Osteocyte (in vitro differentiated cells): Measurements from ENCODE around the gene PLXNA1. TPM values are rescaled to one million over a fixed set of nuclear protein-coding genes. Genes with fewer than 3 reads are reported as not detected.

ENCODE experiments used
- DNase-seq: peaks from one replicate; pipeline ENCODE4 v3.0.0; 2021; ENCODE audit warnings: mixed read lengths; ENCODE audit not compliant: unreplicated experiment; ENCODE audit errors: extremely low spot score
- H3K27ac Mint-ChIP-seq: one replicate; pipeline ENCODE4 v1.8.0; 2021; ENCODE audit warnings: mild to moderate bottlenecking, mixed read lengths; ENCODE audit not compliant: unreplicated experiment
- H3K27me3 Mint-ChIP-seq: one replicate; pipeline ENCODE4 v1.8.0; 2021; ENCODE audit warnings: mixed read lengths; ENCODE audit not compliant: unreplicated experiment
- H3K36me3 Mint-ChIP-seq: one replicate; pipeline ENCODE4 v1.8.0; 2021; ENCODE audit warnings: mixed read lengths; ENCODE audit not compliant: unreplicated experiment
- H3K4me1 Mint-ChIP-seq: one replicate; pipeline ENCODE4 v1.8.0; 2021; ENCODE audit warnings: mixed read lengths; ENCODE audit not compliant: unreplicated experiment
- H3K4me3 Mint-ChIP-seq: one replicate; pipeline ENCODE4 v1.8.0; 2021; ENCODE audit warnings: mild to moderate bottlenecking, moderate library complexity, mixed read lengths; ENCODE audit not compliant: unreplicated experiment
- H3K9me3 Mint-ChIP-seq: one replicate; pipeline ENCODE4 v1.8.0; 2021; ENCODE audit warnings: mixed read lengths; ENCODE audit not compliant: unreplicated experiment
- total RNA-seq: library from RNA; stranded (reverse); gene quantifications from 2 replicates; pipeline ENCODE4 v1.2.1, GENCODE V29; 2021
- TF ChIP-seq, protein P1 (sequence below): fragments of 200-600 bp; sonication (generic); IDR thresholded peaks from 2 replicates; pipeline ENCODE4 v1.5.0; 2021; ENCODE audit warnings: antibody characterized with exemption, mild to moderate bottlenecking, moderate library complexity

The PLXNA1 gene
- total RNA-seq, 1 donor from 2014 or later: 60.5 TPM

- H3K36me3 Mint-ChIP-seq: no peaks in the 10 kb centered on the region
- H3K27me3 Mint-ChIP-seq: no peaks in the 10 kb centered on the region
- no peak overlapping the region for H3K27ac Mint-ChIP-seq
- H3K9me3 Mint-ChIP-seq: no peaks in the 10 kb centered on the region
- peaks cover 20% of the 10 kb centered on the region for H3K4me1 Mint-ChIP-seq
- TF ChIP-seq, protein P1, sequence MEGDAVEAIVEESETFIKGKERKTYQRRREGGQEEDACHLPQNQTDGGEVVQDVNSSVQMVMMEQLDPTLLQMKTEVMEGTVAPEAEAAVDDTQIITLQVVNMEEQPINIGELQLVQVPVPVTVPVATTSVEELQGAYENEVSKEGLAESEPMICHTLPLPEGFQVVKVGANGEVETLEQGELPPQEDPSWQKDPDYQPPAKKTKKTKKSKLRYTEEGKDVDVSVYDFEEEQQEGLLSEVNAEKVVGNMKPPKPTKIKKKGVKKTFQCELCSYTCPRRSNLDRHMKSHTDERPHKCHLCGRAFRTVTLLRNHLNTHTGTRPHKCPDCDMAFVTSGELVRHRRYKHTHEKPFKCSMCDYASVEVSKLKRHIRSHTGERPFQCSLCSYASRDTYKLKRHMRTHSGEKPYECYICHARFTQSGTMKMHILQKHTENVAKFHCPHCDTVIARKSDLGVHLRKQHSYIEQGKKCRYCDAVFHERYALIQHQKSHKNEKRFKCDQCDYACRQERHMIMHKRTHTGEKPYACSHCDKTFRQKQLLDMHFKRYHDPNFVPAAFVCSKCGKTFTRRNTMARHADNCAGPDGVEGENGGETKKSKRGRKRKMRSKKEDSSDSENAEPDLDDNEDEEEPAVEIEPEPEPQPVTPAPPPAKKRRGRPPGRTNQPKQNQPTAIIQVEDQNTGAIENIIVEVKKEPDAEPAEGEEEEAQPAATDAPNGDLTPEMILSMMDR: no peak
- no peak for DNase-seq
- H3K4me3 Mint-ChIP-seq: no peak overlapping the region
Observed at GRCh38 chr3:126936853-126937425, 46.0 kb upstream of the PLXNA1 start.

DNA sequence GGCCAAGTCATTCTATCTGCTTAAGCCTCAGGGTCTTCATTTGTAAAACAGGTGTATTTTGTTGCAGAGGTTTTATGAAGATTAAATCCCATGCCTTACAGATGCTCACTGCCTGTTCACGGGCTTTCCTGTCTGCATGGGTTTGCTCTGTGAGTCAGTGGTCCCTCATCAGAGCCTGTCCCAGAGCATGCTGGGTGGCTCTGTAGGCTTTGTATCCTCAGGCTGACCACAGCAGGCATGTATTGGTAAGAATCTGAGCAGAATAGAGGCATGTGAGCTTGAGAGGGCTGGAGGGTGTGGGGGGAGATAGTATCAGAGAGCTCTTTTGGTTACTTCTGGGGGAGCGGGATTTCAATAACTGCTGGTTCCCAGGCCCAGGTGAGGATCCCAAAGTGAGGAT is 45.4 kb upstream of the PLXNA1 start:
- H3K27ac Mint-ChIP-seq: no peak overlapping the region
- no peak for DNase-seq
- peaks cover 14% of the 10 kb centered on the region for H3K4me1 Mint-ChIP-seq
- H3K27me3 Mint-ChIP-seq: no peaks in the 10 kb centered on the region
- no peaks in the 10 kb centered on the region for H3K36me3 Mint-ChIP-seq
- H3K9me3 Mint-ChIP-seq: no peaks in the 10 kb centered on the region
- H3K4me3 Mint-ChIP-seq: no peak overlapping the region
- TF ChIP-seq, protein P1: no peak

GRCh38 chr3:126937973-126938372 is 44.9 kb upstream of the PLXNA1 start:
- Mint-ChIP-seq H3K27me3 (no peaks in the 10 kb centered on the region), H3K36me3 (no peaks in the 10 kb centered on the region), H3K4me3 (no peak overlapping the region), H3K27ac (no peak overlapping the region), H3K9me3 (no peaks in the 10 kb centered on the region), H3K4me1 (peaks cover 13% of the 10 kb centered on the region)
- no peak for DNase-seq
- TF ChIP-seq, protein P1: no peak

DNA sequence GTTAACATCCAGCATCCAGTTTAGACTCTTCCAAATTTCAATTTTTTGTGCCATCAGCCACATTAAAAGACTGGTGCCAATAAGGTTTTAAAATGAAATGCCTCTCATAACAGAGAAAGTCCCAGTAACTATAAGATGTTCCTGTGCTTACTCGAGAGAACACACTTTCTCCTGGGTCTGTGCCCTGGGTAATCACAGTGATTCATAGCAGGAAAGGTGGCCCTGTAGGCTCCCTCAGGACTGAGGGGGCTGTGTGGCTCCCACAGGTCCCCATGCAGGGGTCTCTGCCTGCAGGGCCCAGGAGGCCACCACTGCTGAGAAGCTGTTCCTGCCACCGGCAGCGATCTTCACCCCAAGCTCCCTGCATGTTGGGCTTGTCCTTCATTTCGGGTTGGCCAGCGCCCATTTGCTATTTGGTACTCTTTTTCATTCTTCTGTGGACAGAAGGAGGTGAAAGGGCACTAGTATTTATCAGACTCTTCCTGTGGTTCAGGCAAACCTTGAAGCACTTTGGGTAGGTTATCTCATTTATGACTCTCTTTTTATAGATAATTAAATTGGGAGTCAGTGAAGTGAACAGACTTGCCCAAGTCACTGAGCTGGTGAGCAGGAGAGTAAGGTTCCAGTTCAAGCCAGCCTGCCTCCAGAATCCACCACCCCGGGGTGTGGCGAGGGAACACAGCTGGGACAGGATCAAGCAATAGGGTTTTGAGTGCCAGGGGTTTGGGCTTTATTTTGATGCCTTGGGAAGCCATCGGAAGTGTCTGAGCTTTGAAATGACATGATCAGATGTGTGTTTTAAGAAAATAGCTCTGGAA is 44.2 kb upstream of the PLXNA1 start:
- DNase-seq: no peak
- H3K27me3 Mint-ChIP-seq: no peaks in the 10 kb centered on the region
- no peaks in the 10 kb centered on the region for H3K36me3 Mint-ChIP-seq

DNA sequence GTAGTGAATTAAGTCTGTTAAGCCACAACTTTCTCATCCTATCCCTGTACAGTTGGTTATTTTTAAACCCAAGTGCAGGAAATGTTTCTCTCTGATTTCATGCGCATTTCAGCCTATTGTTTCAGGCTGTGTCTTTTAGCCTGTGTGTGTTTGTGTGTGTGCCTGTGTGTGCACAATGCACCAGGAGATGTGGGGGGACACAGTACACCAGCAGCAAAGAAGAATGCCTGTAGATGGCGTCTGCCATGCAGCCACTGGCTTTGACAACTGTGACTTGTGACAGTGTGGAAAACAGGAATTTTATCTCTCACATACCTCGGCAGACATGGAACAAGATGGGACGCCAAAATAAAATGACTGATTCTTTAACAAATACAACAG is 43.6 kb upstream of the PLXNA1 start:
- no peaks in the 10 kb centered on the region for H3K9me3 Mint-ChIP-seq
- no peak for DNase-seq
- peaks cover 10% of the 10 kb centered on the region for H3K4me1 Mint-ChIP-seq
- no peaks in the 10 kb centered on the region for H3K27me3 Mint-ChIP-seq
- H3K36me3 Mint-ChIP-seq: no peaks in the 10 kb centered on the region
- no peak overlapping the region for H3K27ac Mint-ChIP-seq
- TF ChIP-seq, protein P1: peak; percentile 11
- no peak overlapping the region for H3K4me3 Mint-ChIP-seq

More for the DNA sequence above, 44.2 kb upstream of the PLXNA1 start:
- H3K4me3 Mint-ChIP-seq: no peak overlapping the region
- H3K27ac Mint-ChIP-seq: no peak overlapping the region
- TF ChIP-seq, protein P1: no peak
- no peaks in the 10 kb centered on the region for H3K9me3 Mint-ChIP-seq
- peaks cover 13% of the 10 kb centered on the region for H3K4me1 Mint-ChIP-seq
